GM19193 (cell line): ENCODE measurements around the gene SH2B3.
A peak's percentile ranks its signal among the peaks of the same experiment; 100 is the strongest.

ENCODE experiments used
- POLR2A ChIP-seq: IDR thresholded peaks from 4 replicates; pipeline ENCODE4 v1.6.1; 2011; ENCODE audit not compliant: insufficient read depth, insufficient read length; ENCODE audit errors: extremely low read depth

SH2B3 gene

DNA sequence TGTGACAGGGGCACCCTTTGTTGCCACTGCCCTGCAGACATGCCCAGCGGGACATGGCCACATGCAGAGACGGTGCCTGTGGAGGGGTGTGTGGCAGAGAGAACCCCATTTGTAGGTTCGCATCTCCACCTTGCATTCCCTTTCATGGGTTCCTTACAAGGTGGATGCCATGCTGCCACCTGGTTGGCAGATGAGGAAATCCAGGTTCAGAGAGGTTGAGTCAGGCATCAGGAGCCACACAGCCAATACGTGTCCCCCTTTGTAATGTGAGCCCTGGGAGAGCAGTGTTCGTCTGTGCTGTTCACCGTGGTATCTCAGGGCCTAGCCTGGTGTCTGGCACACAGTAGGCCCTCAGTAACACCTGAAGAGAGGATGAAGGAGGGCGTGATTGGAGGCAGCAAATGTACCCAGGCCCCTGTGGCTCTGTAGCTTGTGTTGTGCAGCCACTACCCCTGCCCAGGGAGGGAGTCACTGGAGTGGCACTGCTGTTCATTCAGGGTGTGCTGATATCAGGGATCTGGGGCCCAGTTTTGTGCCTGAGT lies 9.1 kb downstream of the SH2B3 start:
- no peak for TF ChIP-seq POLR2A

DNA sequence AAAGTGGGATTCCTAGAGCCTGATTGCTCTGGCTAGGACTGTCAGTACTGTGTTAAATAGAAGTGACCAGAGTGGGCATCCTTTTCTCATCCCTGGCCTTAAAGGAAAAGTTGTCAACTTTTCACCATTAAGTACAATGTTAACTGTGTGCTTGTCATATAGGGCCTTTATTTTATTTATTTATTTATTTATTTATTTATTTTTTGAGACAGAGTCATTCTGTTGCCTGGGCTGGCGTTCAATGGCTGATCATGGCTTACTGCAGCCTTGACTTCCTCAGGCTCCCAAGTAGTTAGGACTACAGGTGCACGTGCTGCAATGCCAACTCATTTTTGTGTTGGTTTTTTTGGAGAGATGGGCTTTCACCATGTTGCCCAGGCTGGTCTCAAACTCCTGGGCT lies 11.6 kb downstream of the SH2B3 start:
- TF ChIP-seq POLR2A, result no peak

DNA sequence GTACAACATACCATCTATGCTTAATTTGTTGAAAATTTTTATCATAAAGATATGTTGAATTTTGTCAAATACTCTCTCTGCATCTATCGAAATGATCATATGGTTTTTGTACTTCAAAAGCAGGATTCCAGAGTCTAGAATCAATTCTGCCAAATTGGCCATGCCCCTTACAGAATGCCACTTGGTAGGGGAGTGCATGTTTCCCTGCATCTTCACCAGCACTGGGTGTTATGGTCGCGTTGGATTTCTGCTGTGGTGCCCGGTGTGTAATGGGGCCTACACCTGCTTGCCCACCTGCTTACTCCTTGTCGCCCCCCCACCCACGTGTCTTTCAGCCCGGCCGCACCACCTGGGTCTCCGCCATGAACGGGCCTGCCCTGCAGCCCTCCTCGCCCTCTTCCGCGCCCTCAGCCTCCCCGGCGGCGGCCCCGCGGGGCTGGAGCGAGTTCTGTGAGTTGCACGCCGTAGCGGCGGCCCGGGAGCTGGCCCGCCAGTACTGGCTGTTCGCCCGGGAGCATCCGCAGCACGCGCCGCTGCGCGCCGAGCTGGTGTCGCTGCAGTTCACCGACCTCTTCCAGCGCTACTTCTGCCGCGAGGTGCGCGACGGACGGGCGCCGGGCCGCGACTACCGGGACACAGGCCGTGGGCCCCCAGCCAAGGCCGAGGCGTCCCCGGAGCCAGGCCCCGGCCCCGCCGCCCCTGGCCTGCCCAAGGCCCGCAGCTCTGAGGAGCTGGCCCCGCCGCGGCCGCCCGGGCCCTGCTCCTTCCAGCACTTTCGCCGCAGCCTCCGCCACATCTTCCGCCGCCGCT lies 12.3 kb downstream of the SH2B3 start:
- no peak for TF ChIP-seq POLR2A

- TF ChIP-seq POLR2A, result no peak
Measured at GRCh38 chr12:111418594-111418880, 12.8 kb downstream of the SH2B3 start.

DNA sequence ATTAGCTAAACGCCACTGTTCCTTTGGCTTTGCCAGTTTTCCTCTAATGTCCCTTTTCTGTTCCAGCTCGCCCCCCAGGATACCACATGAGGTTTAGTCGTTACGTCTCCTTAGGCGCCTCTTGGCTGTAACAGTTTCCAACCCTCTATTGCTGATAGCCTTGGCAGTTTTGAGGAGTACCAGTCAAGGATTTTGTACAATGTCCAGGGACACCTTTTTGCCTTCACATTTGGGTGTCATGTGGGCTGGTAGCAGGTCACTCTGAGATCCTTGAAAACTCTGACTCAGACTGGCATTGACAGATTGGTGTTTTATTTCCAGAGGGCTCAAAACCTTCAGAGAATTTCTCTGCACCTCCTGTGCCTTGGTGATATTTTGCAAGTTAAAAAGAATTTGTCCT lies 14.1 kb downstream of the SH2B3 start:
- TF ChIP-seq POLR2A, result no peak

DNA sequence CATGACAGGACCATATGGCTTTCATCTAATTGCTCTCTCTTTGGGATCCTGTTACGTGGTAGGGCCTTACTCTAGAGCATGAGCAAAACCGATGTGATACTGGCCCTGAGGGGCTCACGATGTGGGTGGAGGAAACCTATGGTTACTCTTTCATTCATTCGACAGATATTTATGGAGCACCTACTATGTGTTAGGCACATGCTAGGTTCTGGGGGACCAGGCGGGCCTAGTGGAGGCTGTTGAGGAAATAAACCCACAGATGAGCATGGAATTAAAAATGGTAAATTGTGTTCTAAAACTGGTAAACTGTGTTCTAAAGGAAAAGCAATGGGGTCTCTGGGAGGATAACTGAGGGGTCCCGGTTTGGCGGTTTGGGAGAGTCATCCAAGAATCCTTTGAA lies 14.8 kb downstream of the SH2B3 start:
- no peak for TF ChIP-seq POLR2A

GRCh38 chr12:111424189-111424792 lies 18.6 kb downstream of the SH2B3 start:
- no peak for TF ChIP-seq POLR2A

GRCh38 chr12:111424793-111425251 lies 19.1 kb downstream of the SH2B3 start:
- TF ChIP-seq POLR2A, result no peak

DNA sequence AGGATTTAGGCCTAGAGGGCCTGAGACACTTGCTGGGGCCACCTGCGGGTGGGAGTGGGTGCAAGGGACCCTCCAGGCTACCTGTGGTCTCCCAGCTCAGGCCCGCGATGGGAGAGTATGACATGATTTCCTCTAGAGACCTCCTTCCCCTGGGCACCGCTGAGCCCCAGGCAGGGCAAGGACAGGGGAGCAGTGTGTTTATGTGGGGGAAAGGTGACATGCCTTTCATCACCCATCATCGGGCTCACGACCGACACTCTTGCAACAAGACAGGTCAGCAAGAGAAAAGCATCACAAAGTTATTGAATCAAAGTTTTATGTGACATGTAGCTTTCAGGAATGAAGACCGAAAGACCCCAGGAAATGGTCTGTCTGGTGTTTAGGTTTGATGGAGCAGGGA lies 19.9 kb downstream of the SH2B3 start:
- TF ChIP-seq POLR2A, result no peak

GRCh38 chr12:111426344-111427185 lies 20.8 kb downstream of the SH2B3 start:
- TF ChIP-seq POLR2A, result no peak

DNA sequence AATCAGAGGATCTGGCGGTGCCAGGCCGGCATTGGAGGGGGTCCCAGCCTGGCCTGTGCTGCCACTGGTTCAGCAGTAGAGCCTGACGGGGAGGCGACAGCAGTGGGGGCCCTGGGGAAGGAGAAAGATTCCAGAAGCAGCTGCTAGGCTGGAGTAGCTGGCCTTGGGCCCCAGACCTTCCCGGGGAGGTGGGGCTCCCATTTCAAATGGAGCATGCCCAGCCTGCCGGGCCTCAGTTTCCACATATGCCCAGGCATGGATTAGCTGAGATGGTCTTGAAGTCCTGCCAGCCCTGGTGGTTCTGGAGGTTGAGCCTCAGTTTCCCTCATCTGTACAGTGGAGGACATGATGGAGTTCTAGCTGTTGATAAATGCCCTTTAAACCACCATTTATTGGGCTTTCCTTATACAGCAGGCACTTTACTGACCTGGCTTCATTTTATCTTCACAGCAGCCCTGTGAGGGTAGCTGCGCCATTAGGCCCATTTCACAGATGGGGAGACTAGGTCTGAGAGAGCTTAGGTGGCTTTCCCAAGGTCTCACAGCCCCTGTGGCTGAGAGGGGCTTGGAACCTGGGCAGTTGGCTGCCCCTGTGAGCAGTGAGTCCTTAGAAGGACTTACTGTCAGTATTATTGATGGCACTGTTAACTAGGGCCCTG lies 21.8 kb downstream of the SH2B3 start:
- no peak for TF ChIP-seq POLR2A

GRCh38 chr12:111428081-111428727 lies 22.5 kb downstream of the SH2B3 start:
- peak; percentile 15 for TF ChIP-seq POLR2A

DNA sequence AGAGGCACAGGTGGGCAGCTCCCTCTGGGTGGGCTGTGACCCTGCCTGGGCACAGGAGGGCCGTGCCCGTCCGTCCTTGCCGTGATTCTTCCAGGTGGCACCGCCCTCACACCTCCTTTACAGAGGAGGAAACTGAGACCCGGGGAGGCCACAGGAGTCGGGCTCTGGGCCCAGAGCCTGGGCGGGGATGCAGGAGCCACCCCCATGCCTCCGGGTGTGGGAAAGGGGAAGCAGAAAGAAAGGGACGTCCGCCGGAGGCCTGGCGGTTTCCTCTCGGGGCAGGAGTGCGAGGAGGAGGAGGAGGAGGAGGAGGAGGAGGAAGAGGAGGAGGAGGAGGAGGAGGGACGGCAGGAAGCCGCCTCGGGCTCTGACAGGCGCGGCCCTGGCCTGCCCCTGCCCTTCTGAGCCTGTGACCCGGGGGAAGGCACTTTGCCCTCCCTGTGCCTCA lies 23.0 kb downstream of the SH2B3 start:
- TF ChIP-seq POLR2A, result no peak

DNA sequence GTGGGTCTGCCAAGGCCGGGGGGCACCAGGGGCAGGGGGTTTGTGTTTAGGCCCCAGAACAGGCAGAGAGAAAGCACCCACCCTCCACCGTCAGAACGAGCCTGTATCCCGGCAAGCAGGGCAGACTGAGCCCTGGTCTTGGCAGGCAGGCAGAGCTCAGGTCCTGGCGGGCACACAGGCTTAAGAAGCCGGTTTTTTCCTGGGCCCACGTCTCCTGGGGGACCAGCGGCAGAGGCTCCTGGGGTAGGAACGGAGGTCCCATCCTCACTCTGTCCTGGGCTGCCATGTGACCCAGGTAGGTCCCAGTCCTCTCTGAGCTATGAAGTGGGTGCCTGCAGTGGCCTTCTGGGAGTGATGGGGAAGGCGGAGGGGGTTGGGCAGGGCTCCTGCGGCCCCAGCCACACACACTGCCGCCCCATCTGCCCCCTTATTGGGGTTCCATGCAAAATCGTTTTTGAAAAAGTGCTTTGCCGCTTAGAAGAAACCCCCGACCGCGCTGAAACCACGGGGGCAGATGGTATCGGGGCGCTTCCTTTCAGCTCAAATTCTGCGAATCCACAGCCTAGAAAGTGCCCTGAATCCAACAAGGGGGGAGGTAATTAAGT lies 24.2 kb downstream of the SH2B3 start:
- TF ChIP-seq POLR2A, result peak; percentile 51
